GM23338 (cell line): ENCODE results near the gene TTC39A. TPM values are rescaled to one million over a fixed set of nuclear protein-coding genes. Genes with fewer than 3 reads are reported as not detected.

ENCODE experiments used
- ATAC-seq: fragments of 200-7000 bp; cut with Tn5 transposase; 3 replicates; pipeline ENCODE4 v1.9.1; 2020
- DNase-seq: peaks from one replicate; pipeline ENCODE4 v3.0.0-alpha.2; 2015; ENCODE audit warnings: low spot score
- H2AFZ ChIP-seq: fragments of 200-600 bp; sonication (generic); 2 replicates; pipeline ENCODE4 v1.8.0; 2016; ENCODE audit warnings: antibody characterized with exemption, mild to moderate bottlenecking, moderate library complexity
- H3F3A ChIP-seq: fragments of 200-600 bp; sonication (generic); replicated peaks from 2 replicates; pipeline ENCODE4 v1.8.0; 2017; ENCODE audit warnings: antibody characterized with exemption, mixed run types, low read depth
- H3K27ac ChIP-seq: fragments of 200-600 bp; sonication (generic); 2 replicates; pipeline ENCODE4 v1.6.1; 2016; ENCODE audit warnings: low read depth
- H3K27me3 ChIP-seq: fragments of 200-600 bp; sonication (generic); 2 replicates; pipeline ENCODE4 v1.8.0; 2016; ENCODE audit warnings: mild to moderate bottlenecking, mixed run types, moderate library complexity; ENCODE audit not compliant: insufficient read depth
- H3K36me3 ChIP-seq: fragments of 200-600 bp; sonication (generic); 2 replicates; pipeline ENCODE4 v1.8.0; 2016; ENCODE audit warnings: mild to moderate bottlenecking; ENCODE audit not compliant: insufficient read depth
- H3K4me1 ChIP-seq: fragments of 200-600 bp; sonication (generic); 2 replicates; pipeline ENCODE4 v1.8.0; 2016; ENCODE audit warnings: mild to moderate bottlenecking, moderate library complexity; ENCODE audit not compliant: insufficient read depth
- H3K4me2 ChIP-seq: fragments of 200-600 bp; sonication (generic); 2 replicates; pipeline ENCODE4 v1.7.1; 2017; ENCODE audit warnings: mixed run types
- H3K4me3 ChIP-seq: fragments of 200-600 bp; sonication (generic); 2 replicates; pipeline ENCODE4 v1.6.1; 2016; ENCODE audit warnings: mixed run types
- H3K79me2 ChIP-seq: fragments of 200-600 bp; sonication (generic); replicated peaks from 2 replicates; pipeline ENCODE4 v1.8.0; 2017; ENCODE audit warnings: mild to moderate bottlenecking; ENCODE audit not compliant: insufficient read depth
- H3K9me2 ChIP-seq: fragments of 200-600 bp; sonication (generic); 2 replicates; pipeline ENCODE4 v1.8.0; 2017; ENCODE audit not compliant: insufficient read depth
- H4K20me1 ChIP-seq: fragments of 200-600 bp; sonication (generic); replicated peaks from 2 replicates; pipeline ENCODE4 v1.8.0; 2017; ENCODE audit warnings: mild to moderate bottlenecking; ENCODE audit not compliant: insufficient read depth
- H3K27ac Mint-ChIP-seq: 2 replicates; pipeline ENCODE4 v1.8.0; 2020; ENCODE audit warnings: inconsistent platforms, mild to moderate bottlenecking, moderate library complexity, mixed read lengths
- H3K27me3 Mint-ChIP-seq: 3 replicates; pipeline ENCODE4 v1.8.0; 2022; ENCODE audit warnings: low read depth, mild to moderate bottlenecking, moderate library complexity, mixed read lengths, inconsistent platforms; ENCODE audit not compliant: insufficient read depth, poor library complexity
- H3K36me3 Mint-ChIP-seq: 3 replicates; pipeline ENCODE4 v1.8.0; 2021; ENCODE audit warnings: low read depth, mild to moderate bottlenecking, inconsistent platforms, moderate library complexity, mixed read lengths
- H3K4me1 Mint-ChIP-seq: 3 replicates; pipeline ENCODE4 v1.8.0; 2020; ENCODE audit warnings: mild to moderate bottlenecking, inconsistent platforms, mixed read lengths
- H3K4me3 Mint-ChIP-seq: 3 replicates; pipeline ENCODE4 v1.8.0; 2021; ENCODE audit warnings: moderate library complexity, mild to moderate bottlenecking, inconsistent platforms, mixed read lengths
- H3K9me3 Mint-ChIP-seq: 3 replicates; pipeline ENCODE4 v1.8.0; 2020; ENCODE audit warnings: moderate library complexity, mild to moderate bottlenecking, inconsistent platforms, mixed read lengths
- NANOG ChIP-seq: IDR thresholded peaks from 2 replicates; pipeline ENCODE4 v1.6.1; 2016; ENCODE audit warnings: antibody characterized with exemption, borderline replicate concordance
- POLR2AphosphoS5 ChIP-seq: IDR thresholded peaks from 2 replicates; pipeline ENCODE4 v1.6.1; 2016; ENCODE audit warnings: antibody characterized with exemption, low read depth
- STAT1 ChIP-seq: IDR thresholded peaks from one replicate; pipeline ENCODE4 v1.6.1; 2016; ENCODE audit warnings: antibody characterized with exemption; ENCODE audit not compliant: unreplicated experiment
- ZNF462 ChIP-seq: fragments of 250-450 bp; sonication (Bioruptor Pico); IDR thresholded peaks from 2 replicates; pipeline ENCODE4 v1.5.0; 2020; ENCODE audit warnings: mild to moderate bottlenecking, moderate library complexity
- polyA plus RNA-seq: library from polyadenylated mRNA; unstranded; fragments of >200 nt; fragmentation: Nextera tagmentation; extraction: Ambion mirVana; gene quantifications from 2 replicates; pipeline ENCODE4 v1.2.1, GENCODE V29; 2016
- total RNA-seq: library from RNA; depleted of rRNA; stranded (reverse); fragments of >200 nt; shearing (Covaris generic); gene quantifications from 2 replicates; pipeline ENCODE4 v1.2.3, GENCODE V29; 2014

Gene TTC39A
- total and polyA plus RNA-seq, 2 experiments from 2014 or later: 2.3 to 7.1 TPM

GRCh38 chr1:51293898-51294515 is 36.4 kb downstream of the TTC39A start (continued):
- TF ChIP-seq ZNF462: no peak
- no peak for TF ChIP-seq STAT1
- TF ChIP-seq POLR2AphosphoS5: no peak

- peaks cover 8% of the 10 kb centered on the region for H3K27me3 Mint-ChIP-seq
- Histone ChIP-seq H3K36me3 (no peaks in the 10 kb centered on the region), H3K79me2 (no peaks in the 10 kb centered on the region), H3F3A (no peaks in the 10 kb centered on the region), H4K20me1 (no peaks in the 10 kb centered on the region; the same call in 1 of the 2 replicates), H3K27ac (no peak overlapping the region), H3K4me1 (0 out of 2 replicates have a peak, but pooled peaks cover 3% of the 10 kb centered on the region), H3K27me3 (no peaks in the 10 kb centered on the region), H2AFZ (no peak overlapping the region), H3K4me2 (no peak overlapping the region), H3K9me2 (no peaks in the 10 kb centered on the region), H3K4me3 (no peak overlapping the region)
- H3K9me3 Mint-ChIP-seq: no peaks in the 10 kb centered on the region
- TF ChIP-seq NANOG (no peak), POLR2AphosphoS5 (no peak)
- no peak overlapping the region for H3K27ac Mint-ChIP-seq
- DNase-seq (no peak), ATAC-seq (no peak)
- H3K4me1 Mint-ChIP-seq: peaks cover 5% of the 10 kb centered on the region; the same call in 2 of the 3 replicates
- H3K36me3 Mint-ChIP-seq: no peaks in the 10 kb centered on the region
- no peak overlapping the region for H3K4me3 Mint-ChIP-seq
These were observed 39.9 kb downstream of the TTC39A start for GRCh38 chr1:51290489-51290847.
